Aorta (tissue), 5 donors: Measurements from ENCODE around the gene DNAJC12. TPM values are rescaled to one million over a fixed set of nuclear protein-coding genes. Genes with fewer than 3 reads are reported as not detected.
"Not testable (repeated sequence)": the region's sequence is repeated elsewhere in the genome, so short reads cannot be mapped to it uniquely, and the experiment has no call there.

Source experiments
- ATAC-seq: fragments of 200-7000 bp; cut with Tn5 transposase; one replicate; pipeline ENCODE4 v1.9.1; 2022; ENCODE audit warnings: moderate library complexity; ENCODE audit not compliant: low FRiP score
- DNase-seq, 2 donors: peaks; one replicate each; pipeline ENCODE4 v3.0.0-alpha.2; 2020
- H3K27ac ChIP-seq, 2 donors: one replicate each; pipeline ENCODE4 v1.5.1; 2013; ENCODE audit warnings: low read length in 2 of 2, mild to moderate bottlenecking in 2 of 2, moderate library complexity in 2 of 2, control low read depth in 1 of 2, inconsistent platforms in 1 of 2, low read depth in 1 of 2
- H3K27me3 ChIP-seq, 2 donors: one replicate each; pipeline ENCODE4 v1.6.1; 2013; ENCODE audit warnings: control low read depth in 1 of 2, low read length in 1 of 2, mild to moderate bottlenecking in 1 of 2, moderate library complexity in 1 of 2; ENCODE audit not compliant: insufficient read depth in 2 of 2, control insufficient read depth in 1 of 2
- H3K36me3 ChIP-seq, 2 donors: one replicate each; pipeline ENCODE4 v1.6.1; 2013; ENCODE audit warnings: control low read depth in 1 of 2, low read length in 1 of 2, mild to moderate bottlenecking in 1 of 2; ENCODE audit not compliant: insufficient read depth in 2 of 2, control insufficient read depth in 1 of 2
- H3K4me1 ChIP-seq, 2 donors: one replicate each; pipeline ENCODE4 v1.6.1; 2013; ENCODE audit warnings: low read length in 2 of 2, control low read depth in 1 of 2, mild to moderate bottlenecking in 1 of 2, moderate library complexity in 1 of 2; ENCODE audit not compliant: insufficient read depth in 2 of 2, control insufficient read depth in 1 of 2
- H3K4me3 ChIP-seq, 2 donors: one replicate each; pipeline ENCODE4 v1.5.1; 2013; ENCODE audit warnings: low read length in 2 of 2, control low read depth in 1 of 2, mild to moderate bottlenecking in 1 of 2
- H3K9me3 ChIP-seq: one replicate; pipeline ENCODE4 v1.6.1; 2013; ENCODE audit warnings: mild to moderate bottlenecking, low read length; ENCODE audit not compliant: control insufficient read depth
- WGBS, 2 donors: extraction: QIAGEN DNeasy Blood & Tissue Kit; methylation state at CpG; one replicate each; pipeline ENCODE4 v1.1.7; 2013; 5-methylcytosine and 5-hydroxymethylcytosine counted together
- intact Hi-C, 2 donors: fragments of 100-400 bp; cut with DNase I; formaldehyde crosslinking; loops; one replicate each; pipeline versions ENCODE4 v1.14.2 to v1.15.0; 2022
- long read RNA-seq, 2 donors: library from polyadenylated mRNA; unstranded; transcript quantifications; one replicate each; pipeline ENCODE4 v2.0.0, GENCODE V29; 2020 to 2021
- polyA plus RNA-seq, 2 donors: library from polyadenylated mRNA; stranded (reverse); fragments of 200-250 nt; gene quantifications; one replicate each; pipeline ENCODE4 v1.2.3, GENCODE V29; 2013
- total RNA-seq, 2 donors: library from RNA; stranded (reverse); fragmentation: NEBNext Ultra II Directional; extraction: Animal tissue kit (Norgen Biotek cat#: 25700); gene quantifications; one replicate each; pipeline ENCODE4 v1.2.1, GENCODE V29; 2021
- donor health status: healthy with polysubstance abuse.
- donor health status: Bipolar disorder and iron deficiency.
- donor health status: DM: no; HTN: no; CAD: no.
- donor health status: DM: no; HTN: no; CAD: no.
- donor health status: DM: yes; HTN: yes; CAD: no.

The DNAJC12 gene
- 1 to 10 TPM; 1.9 to 4.1 TPM for total RNA-seq
- polyA plus RNA-seq, result 1 to 10 TPM; 1.7 to 4.4 TPM
- long read RNA-seq, donor 1, partial matches to known transcripts, result 1 of 3 reads
- long read RNA-seq, donor 1, other reads (novel, unspliced or antisense), result 0 of 3 reads
- long read RNA-seq, donor 2, partial matches to known transcripts, result 5 of 7 reads
- long read RNA-seq, donor 2, other reads (novel, unspliced or antisense), result 1 of 7 reads

- WGBS, 2 donors, result 4 to 7% methylated on average over 5 of the region's 5 CpGs
- Histone ChIP-seq H3K4me1 (no peaks in the 10 kb centered on the region), H3K27ac (no peak within 1 kb of the TSS), H3K27me3 (no peaks in the 10 kb centered on the region), H3K4me3 (peak within 1 kb of the TSS in 1 of 2 donors; percentile 41), H3K9me3 (peaks cover 2% of the 10 kb centered on the region), H3K36me3 (no peaks in the 10 kb centered on the region)
- DNase-seq, result no peak
- intact Hi-C loops, result no loop called here
- peak; percentile 80 for ATAC-seq
Measured at GRCh38 chr10:67837541-67838314, at the start of gene DNAJC12. Gene DNAJC12, minus strand, starts transcription at chr10:67838188. Its CDS starts 177 bp downstream, at chr10:67838011.

DNA sequence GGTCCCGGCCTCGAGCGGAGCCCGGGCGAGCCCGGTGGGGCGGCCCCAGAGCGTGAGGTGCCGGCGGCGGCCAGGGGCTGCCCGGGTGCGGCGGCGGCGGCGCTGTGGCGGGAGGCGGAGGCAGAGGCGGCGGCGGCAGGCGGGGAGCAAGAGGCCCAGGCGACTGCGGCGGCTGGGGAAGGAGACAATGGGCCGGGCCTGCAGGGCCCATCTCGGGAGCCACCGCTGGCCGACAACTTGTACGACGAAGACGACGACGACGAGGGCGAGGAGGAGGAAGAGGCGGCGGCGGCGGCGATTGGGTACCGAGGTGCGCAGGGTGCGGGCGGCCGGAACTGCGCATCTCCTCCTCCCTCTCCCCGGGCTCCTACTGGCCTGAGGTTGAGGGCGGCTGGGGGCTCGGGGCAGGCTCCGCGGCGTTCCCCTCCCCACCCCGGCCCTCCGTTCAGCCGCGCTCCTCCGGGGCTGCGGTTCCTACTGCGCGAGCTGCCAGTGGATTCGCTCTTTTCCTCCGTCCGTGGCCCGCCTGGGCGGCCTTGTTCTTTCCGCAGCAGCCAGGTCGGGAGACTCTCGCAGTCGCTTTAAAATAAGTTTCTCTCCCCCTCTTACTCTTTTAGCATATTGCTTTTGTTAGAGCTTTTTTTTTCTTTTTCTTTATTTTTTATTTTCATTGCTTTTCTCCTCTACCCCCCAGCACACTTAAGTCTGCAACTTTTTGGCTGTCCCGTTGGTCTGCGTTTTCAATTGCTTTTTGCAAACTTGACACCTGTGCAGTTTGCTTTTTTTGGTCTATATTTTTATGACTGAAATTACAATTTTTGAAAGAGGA, 47.1 kb upstream of the DNAJC12 start:
- Histone ChIP-seq H3K27me3 (no peaks in the 10 kb centered on the region), H3K9me3 (no peaks in the 10 kb centered on the region), H3K27ac (peak overlapping the region; percentile 87 to 94), H3K36me3 (peaks cover 0 to 6% of the 10 kb centered on the region in 2 donors), H3K4me3 (peak overlapping the region; percentile 85 to 91), H3K4me1 (peaks cover 2 to 4% of the 10 kb centered on the region in 2 donors)
- intact Hi-C loops, result loop anchor here (1.0 to 10.0 kb wide), 2 partner anchors 447 to 450 kb away; partner anchors contain the start of genes HNRNPH3 (in 2 of the 2) and PBLD (in 2 of the 2)
- 0% methylated on average over 45 to 73 of the region's 73 CpGs for WGBS, 2 donors
- peak; percentile 88 for ATAC-seq
- peak; percentile 90 to 93 for DNase-seq

DNA sequence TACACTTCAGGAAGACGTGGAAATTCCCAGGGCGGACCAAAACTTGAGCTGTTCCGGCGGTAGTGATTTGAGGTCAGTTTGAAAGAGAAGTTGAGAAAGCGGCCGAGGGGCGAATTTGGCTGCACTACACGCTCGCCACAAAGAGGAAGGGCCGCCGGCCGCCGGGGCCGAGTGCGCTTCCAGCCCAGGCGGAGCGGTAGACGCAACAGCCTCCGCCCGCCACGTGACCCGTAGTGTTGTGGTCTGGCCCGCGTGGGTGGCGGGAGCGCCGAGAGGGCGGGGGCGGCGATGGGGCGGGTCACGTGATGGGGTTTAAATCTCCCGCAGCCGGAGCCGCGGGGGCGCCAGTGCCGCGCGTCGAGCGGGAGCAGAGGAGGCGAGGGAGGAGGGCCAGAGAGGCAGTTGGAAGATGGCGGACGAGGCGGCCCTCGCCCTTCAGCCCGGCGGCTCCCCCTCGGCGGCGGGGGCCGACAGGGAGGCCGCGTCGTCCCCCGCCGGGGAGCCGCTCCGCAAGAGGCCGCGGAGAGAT, 46.4 kb upstream of the DNAJC12 start, which contains the start of gene SIRT1:
Gene SIRT1 (plus strand): TSS at position 344 of the 529 bp plus-strand sequence. CDS start 66 bp downstream, at position 410.
- Histone ChIP-seq H3K27ac (peak within 1 kb of the TSS; percentile 87 to 94), H3K27me3 (no peaks in the 10 kb centered on the region), H3K9me3 (no peaks in the 10 kb centered on the region), H3K36me3 (peaks cover 0 to 6% of the 10 kb centered on the region in 2 donors), H3K4me1 (peaks cover 2 to 4% of the 10 kb centered on the region in 2 donors), H3K4me3 (peak within 1 kb of the TSS; percentile 85 to 91)
- 0 to 1% methylated on average over 40 to 62 of the region's 62 CpGs for WGBS, 2 donors
- DNase-seq (peak; percentile 98 to 99), ATAC-seq (peak; percentile 97)
- intact Hi-C loops, result loop anchor here (1.0 to 10.0 kb wide), 2 partner anchors 448 to 450 kb away; partner anchors contain the start of genes HNRNPH3 (in 2 of the 2) and PBLD (in 2 of the 2)

DNA sequence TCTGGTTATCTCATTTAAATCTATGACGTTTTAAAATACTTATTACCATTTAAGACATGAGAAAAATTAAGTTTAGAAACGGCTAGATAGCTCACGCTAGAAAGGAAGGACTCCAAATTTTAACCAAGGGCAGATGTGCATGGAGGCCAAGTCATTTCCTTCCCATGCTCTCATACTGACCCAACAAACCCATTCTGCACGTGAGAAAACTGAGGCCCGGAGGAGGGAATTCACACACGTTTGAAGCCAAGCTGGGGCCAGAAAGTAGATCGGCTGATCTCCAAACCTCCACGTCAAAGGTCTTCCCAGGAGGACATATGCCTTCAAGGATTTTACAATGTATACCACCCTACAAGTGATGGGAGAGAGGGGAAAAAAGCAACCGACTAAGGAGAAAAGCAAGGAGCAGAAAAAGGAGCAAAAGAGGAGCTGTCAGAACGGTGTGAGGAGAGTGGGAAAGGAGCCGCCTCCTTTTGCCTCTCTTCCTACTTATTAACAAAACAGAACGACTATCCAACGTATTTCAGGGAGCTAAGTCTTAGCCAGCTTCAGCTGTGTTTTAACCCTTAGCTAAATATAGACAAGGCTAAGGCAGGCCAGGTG, 45.8 kb upstream of the DNAJC12 start:
- intact Hi-C loops, result loop anchor here (1.0 to 10.0 kb wide), 2 partner anchors 448 to 451 kb away; partner anchors contain the start of genes HNRNPH3 (in 2 of the 2) and PBLD (in 2 of the 2)
- H3K4me1 ChIP-seq, result peaks cover 2 to 4% of the 10 kb centered on the region in 2 donors
- H3K27me3 ChIP-seq, result no peaks in the 10 kb centered on the region
- no peaks in the 10 kb centered on the region for H3K9me3 ChIP-seq
- 6 to 11% methylated on average over 13 of the region's 13 CpGs for WGBS, 2 donors
- H3K36me3 ChIP-seq, result peaks cover 0 to 6% of the 10 kb centered on the region in 2 donors
- DNase-seq, result no peak
- peak overlapping the region; percentile 85 to 94 for H3K27ac ChIP-seq
- ATAC-seq, result peak; percentile 33
- H3K4me3 ChIP-seq, result peak overlapping the region; percentile 4 to 85

DNA sequence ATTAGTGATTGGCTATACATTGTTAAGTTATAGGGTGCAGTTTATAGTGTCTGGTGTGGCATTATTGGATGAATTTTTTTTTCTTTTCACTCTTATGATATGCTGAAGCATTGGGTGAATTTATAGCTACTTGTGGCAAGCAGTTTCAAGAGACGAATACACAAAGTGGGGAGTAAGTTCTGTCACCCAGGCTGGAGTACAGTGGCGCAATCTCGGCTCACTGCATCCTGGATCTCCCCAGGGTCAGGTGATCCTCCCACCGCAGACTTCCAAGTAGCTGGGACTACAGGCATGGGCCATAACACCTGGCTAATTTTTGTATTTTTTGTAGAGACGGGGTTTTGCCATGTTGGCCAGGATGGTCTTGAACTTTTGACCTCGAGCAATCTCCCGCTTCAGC, 40.1 kb upstream of the DNAJC12 start:
- ATAC-seq, result no peak

DNA sequence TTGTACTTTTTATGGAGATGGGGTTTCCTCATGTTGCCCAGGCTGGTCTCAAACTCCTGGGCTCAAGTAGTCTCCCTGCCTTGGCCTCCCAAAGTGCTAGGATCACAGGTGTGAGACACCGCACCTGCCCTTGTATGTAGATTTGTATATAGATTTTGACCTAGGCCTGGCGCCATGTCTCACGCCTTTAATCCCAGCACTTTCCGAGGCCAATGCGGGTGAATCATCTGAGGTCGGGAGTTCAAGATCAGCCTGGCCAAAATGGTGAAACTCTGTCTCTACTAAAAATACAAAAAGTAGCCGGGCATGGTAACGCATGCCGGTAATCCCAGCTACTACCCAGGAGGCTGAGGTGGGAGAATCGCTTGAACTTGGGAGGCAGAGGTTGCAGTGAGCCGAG, 39.4 kb upstream of the DNAJC12 start:
- H3K4me1 ChIP-seq, H3K36me3 ChIP-seq, H3K27me3 ChIP-seq, H3K9me3 ChIP-seq, intact Hi-C loops, H3K4me3 ChIP-seq, DNase-seq, H3K27ac ChIP-seq, ATAC-seq: not testable (repeated sequence)
- 94% methylated on average over 11 of the region's 11 CpGs for WGBS, 2 donors

More for the DNA sequence above, 40.1 kb upstream of the DNAJC12 start:
- H3K9me3 ChIP-seq, result no peaks in the 10 kb centered on the region
- H3K27ac ChIP-seq, result no peak overlapping the region
- intact Hi-C loops, result no loop called here
- H3K4me3 ChIP-seq, result no peak overlapping the region
- H3K4me1 ChIP-seq, result no peaks in the 10 kb centered on the region
- no peak for DNase-seq
- no peaks in the 10 kb centered on the region for H3K27me3 ChIP-seq
- H3K36me3 ChIP-seq, result no peaks in the 10 kb centered on the region
- WGBS, 2 donors, result 89 to 94% methylated on average over 7 of the region's 7 CpGs

DNA sequence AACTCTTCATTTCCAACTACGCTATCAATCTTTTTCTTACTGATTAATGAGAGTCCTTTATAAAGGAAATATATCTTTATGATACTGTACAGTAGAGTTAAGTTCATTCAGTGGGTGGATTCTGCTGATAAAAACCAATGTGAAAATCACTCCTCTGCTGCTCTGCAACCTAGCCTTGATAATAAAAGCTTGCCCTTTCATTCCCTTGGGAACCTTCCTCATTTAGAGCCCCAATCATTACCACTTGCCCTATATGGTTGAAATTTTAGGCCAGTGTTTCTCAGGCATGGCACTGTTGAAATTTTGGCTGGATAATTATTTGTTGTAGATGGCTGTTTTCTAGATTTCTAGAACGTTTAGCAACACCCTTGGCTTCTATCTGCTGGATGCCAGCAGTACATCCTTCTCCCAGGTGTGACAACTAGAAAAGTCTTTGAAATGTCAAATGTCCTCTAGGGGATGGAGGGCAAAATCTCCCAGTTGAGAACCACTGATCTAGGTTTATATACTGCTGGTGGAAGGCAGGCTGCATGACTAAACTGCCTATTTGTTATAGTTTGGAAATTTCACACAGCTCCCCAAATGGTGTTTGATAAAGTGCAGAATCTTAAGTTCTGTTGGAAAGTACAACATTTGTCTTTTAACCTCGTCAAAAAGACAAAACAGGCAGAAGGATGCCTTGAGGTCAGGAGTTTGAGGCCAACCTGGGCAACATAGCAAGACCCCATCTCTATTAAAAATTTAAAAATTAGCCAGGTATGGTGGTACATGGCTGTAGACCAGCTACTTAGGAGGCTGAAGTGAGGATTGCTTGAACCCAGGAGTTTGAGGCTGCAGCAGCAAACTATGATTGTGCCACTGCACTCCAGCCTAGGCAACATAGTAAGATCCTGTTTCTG, 37.6 kb upstream of the DNAJC12 start:
- H3K36me3 ChIP-seq, result no peaks in the 10 kb centered on the region
- H3K27ac ChIP-seq, result no peak overlapping the region
- no peaks in the 10 kb centered on the region for H3K4me1 ChIP-seq
- no peaks in the 10 kb centered on the region for H3K27me3 ChIP-seq
- intact Hi-C loops, result no loop called here
- no peak overlapping the region for H3K4me3 ChIP-seq
- no peaks in the 10 kb centered on the region for H3K9me3 ChIP-seq
- DNase-seq (no peak), ATAC-seq (no peak)
- 52 to 57% methylated on average over 3 of the region's 3 CpGs for WGBS, 2 donors
